GM19099 (cell line): ENCODE results near the gene RRP36.

Experiments
- POLR2A ChIP-seq: IDR thresholded peaks from 3 replicates; pipeline ENCODE4 v1.6.1; 2011; ENCODE audit warnings: low read depth; ENCODE audit not compliant: insufficient read length; ENCODE audit errors: extremely low read depth

RRP36 gene, protein sequence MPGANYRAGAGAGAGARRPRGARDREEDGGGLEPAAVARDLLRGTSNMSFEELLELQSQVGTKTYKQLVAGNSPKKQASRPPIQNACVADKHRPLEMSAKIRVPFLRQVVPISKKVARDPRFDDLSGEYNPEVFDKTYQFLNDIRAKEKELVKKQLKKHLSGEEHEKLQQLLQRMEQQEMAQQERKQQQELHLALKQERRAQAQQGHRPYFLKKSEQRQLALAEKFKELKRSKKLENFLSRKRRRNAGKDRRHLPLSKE

GRCh38 chr6:43021270-43022047 lies at the start of gene RRP36:
RRP36 (plus strand) TSS chr6:43021623; CDS start chr6:43021655, 32 bp downstream.
- TF ChIP-seq POLR2A = peak; percentile 78

GRCh38 chr6:42971746-42972327 lies 49.6 kb upstream of the RRP36 start:
- TF ChIP-seq POLR2A = no peak

DNA sequence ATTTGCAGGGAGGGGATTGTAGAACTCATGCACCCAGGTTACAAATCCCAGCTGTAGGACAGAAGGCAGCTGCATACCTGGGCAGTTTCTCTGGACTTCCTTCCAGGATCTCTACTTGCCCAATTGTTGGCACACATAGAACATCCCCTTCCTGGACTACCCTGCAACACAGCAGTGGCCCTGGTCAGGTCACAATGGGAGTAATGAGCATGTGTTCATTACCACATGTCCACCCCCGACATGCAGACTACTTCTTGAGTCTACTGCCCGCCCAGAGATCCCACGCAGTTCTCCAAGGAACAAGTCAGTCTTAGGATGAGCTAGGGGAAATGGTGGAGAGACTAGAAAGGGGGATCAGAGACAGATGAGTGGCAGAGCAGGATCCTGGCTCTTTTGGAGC lies 47.5 kb upstream of the RRP36 start:
- no peak for TF ChIP-seq POLR2A

GRCh38 chr6:42974919-42975505 lies 46.4 kb upstream of the RRP36 start:
- no peak for TF ChIP-seq POLR2A

GRCh38 chr6:42978487-42978838 lies 43.0 kb upstream of the RRP36 start:
- TF ChIP-seq POLR2A = no peak

DNA sequence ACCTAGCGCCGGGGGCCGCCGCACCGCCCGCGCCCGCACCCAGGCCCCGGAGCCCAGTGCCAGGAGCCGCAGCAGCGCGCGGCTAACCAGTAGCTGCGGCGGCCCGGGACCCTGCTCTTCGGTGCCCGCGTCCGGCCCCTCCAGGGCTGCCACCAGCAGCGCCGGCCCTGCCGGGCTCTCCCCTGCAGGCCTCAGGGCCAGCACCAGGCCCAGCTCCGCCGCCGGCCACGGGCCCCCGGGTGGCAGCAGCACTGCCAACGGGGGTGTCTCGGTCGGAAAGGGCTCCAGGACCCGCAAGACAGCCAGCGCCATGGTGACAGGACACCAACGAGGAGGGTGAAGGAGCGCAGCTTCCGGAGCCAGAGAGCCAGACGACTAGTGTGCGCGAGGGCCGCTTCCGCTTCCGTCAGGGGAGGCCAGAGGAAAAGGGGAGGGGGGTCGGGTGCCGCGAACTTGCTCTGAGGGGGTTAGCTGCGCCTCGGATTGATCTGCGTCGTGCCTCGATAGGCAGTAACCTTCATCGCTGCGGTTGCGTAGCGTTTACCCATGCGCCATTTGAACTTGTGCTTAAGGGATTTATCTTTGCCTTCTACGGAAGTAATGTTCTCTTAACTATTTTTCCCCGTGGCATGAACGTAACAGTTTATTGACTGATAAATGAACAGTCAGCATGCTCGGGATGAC lies 42.4 kb upstream of the RRP36 start, which contains the start of gene PEX6:
Gene PEX6 (minus strand): TSS at position 343 of the 684 bp plus-strand sequence. CDS start 31 bp downstream, at position 312.
- peak; percentile 89 for TF ChIP-seq POLR2A

GRCh38 chr6:42979523-42980177 lies 41.8 kb upstream of the RRP36 start:
- TF ChIP-seq POLR2A = no peak

DNA sequence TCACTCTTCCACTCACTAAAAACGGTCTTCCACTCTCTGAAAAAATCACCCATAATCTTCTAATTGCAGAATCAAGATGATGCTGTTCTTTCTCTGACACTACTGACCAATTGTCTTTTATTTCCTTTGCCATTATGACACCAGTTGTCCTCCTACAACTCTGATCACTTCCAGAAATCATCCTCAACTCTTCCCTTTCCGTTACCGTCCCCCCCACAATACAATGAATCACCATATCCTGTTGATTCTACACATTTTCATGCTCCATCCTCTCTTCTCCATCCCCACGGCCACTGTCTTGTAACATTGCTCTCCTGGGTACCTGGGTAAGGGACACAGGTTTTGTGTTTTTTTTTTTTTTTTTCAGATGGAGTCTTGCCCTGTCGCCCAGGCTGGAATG lies 39.6 kb upstream of the RRP36 start:
- no peak for TF ChIP-seq POLR2A

GRCh38 chr6:42984001-42984923 lies 37.2 kb upstream of the RRP36 start, which contains the start of gene PPP2R5D:
PPP2R5D (plus strand) TSS chr6:42984570; CDS start chr6:42984678, 108 bp downstream.
- peak; percentile 93 for TF ChIP-seq POLR2A

- TF ChIP-seq POLR2A = no peak
Observed at GRCh38 chr6:42984924-42985475, 36.4 kb upstream of the RRP36 start.

DNA sequence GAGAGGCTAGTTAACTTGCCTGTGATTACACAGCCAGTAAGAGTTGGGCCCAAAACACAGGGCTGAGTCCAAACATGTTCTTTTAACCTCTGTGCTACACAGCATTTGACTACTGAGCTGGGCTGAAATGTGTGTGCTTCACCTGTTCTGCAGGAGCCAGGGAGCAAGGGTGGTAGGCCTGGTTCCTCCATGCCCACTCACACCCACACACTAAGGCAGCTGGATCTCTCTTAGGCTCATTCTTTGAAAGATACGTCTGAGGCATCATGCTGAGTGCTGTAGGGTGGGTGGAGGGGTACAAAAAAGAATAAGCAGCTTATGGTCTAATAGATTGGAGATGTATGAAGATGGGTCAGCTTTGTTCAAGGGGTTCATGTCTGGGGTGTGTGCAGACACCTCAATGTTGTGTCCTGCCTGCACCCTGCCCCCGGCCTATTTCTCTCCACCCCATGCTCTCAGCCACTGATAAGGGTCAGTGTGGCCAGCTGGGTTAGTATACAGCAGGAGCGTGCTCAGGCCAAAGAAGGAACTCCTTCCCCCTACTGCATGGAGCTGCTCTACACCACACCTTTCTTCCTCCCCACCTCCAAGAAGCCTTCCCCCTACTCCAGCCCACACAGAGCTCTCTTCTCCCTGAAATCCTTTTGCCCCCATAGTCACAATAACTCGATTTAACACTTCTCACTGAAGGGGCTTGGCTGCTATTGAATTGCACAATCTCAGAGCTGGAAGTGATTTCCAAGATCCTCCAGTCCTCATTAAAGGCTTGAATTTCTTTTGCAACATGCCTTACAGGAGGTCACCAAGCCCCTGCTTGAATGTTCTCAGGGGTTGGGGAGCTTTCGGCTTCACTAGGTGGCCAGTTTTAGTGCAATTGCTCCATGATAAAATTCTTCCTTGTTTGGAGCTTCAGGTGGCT lies 33.6 kb upstream of the RRP36 start:
- TF ChIP-seq POLR2A = no peak

DNA sequence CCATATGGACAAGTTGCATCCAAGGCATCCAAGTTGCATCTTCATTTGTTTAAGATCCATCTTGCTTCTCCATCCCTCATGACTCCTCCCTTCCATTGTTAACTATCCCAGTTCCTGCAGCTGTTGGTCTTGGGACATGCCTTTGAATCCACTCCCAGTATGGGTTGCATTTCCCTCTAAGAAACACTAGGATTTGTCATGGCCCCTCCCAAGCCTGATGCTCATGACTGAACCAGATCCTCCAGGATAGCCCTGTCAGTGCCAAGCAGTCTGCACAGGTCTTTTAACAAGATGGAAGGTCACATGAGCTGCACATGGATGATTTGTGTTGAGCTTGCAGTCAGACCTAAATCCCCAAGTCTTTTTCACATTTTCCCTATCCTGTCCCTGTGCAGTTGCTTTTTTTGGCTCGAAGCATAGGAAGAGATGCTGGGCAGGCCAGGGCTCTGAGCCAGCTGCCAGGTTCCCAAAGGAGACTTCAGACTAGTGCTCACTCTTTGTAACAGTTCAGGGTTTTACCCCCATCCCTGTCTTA lies 32.9 kb upstream of the RRP36 start:
- no peak for TF ChIP-seq POLR2A
